Neural crest cell (in vitro differentiated cells): ENCODE data around the gene ZNF683. TPM values are rescaled to one million over a fixed set of nuclear protein-coding genes. Genes with fewer than 3 reads are reported as not detected.

Experiments
- DNase-seq: peaks from one replicate; pipeline ENCODE4 v3.0.0; 2021; ENCODE audit warnings: low read depth, mixed read lengths, low spot score
- H3K27ac Mint-ChIP-seq: one replicate; pipeline ENCODE4 v1.8.0; 2021; ENCODE audit warnings: mild to moderate bottlenecking, mixed read lengths; ENCODE audit not compliant: unreplicated experiment
- H3K27me3 Mint-ChIP-seq: 2 replicates; pipeline ENCODE4 v1.8.0; 2021; ENCODE audit warnings: low read depth, mild to moderate bottlenecking, mixed read lengths
- H3K36me3 Mint-ChIP-seq: 2 replicates; pipeline ENCODE4 v1.8.0; 2021; ENCODE audit warnings: low read depth, mild to moderate bottlenecking, mixed read lengths
- H3K4me1 Mint-ChIP-seq: 2 replicates; pipeline ENCODE4 v1.8.0; 2021; ENCODE audit warnings: mixed read lengths
- H3K4me3 Mint-ChIP-seq: one replicate; pipeline ENCODE4 v1.8.0; 2021; ENCODE audit warnings: mild to moderate bottlenecking, mixed read lengths
- H3K9me3 Mint-ChIP-seq: 2 replicates; pipeline ENCODE4 v1.8.0; 2021; ENCODE audit warnings: mixed read lengths
- CTCF ChIP-seq: fragments of 200-600 bp; sonication (generic); conservative IDR thresholded peaks from 2 replicates; pipeline ENCODE4 v1.5.0; 2021; ENCODE audit warnings: antibody characterized with exemption, mild to moderate bottlenecking
- total RNA-seq: library from RNA; stranded (reverse); gene quantifications from 2 replicates; pipeline ENCODE4 v1.2.1, GENCODE V29; 2021

ZNF683 gene
- total RNA-seq, 1 donor from 2014 or later, result not detected

DNA sequence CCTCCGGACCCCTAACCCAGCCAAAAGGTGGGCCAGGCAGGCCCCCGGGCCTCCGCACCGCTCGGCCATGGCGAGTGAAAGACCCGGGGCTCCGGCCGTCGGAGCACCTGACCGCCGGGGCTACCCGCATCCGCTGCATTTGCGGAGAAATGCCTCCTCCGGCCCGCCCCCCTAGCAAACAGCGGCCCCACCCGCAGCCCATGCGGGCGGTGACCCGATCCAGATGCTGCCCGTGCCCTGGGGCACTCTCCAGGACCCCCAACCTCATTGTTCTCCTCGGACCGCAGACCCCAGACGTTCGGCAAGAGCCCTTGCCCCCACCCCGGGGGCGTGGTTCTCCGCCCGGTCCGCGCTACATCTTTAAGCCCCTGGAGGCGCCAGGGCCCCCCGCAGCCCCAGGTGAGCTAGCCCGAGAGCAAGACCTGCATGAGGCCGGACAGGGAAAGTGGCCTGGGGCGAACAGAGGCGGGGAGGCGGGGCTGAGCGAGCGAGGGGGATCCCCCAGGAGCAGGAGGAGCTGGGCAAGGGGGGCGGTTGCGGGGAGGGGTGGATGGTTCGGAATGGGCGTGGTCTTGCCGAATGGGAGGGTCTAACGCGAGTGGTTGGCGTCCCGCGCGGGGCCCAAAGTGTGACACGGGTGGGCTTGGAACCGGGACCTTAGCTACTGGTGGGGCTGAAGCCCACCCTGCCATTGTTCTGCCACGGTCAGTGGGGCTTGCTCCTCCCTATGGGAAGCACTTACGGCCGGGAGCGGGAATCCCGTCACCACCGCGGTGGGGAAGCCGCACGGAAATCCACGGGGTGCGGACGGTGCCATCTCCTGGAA lies 12.4 kb downstream of the ZNF683 start:
- peak overlapping the region; percentile 68 for H3K4me3 Mint-ChIP-seq
- no peaks in the 10 kb centered on the region for H3K36me3 Mint-ChIP-seq
- TF ChIP-seq CTCF, result peak; percentile 17
- H3K4me1 Mint-ChIP-seq, result peaks cover 44% of the 10 kb centered on the region
- H3K27me3 Mint-ChIP-seq, result peaks cover 40% of the 10 kb centered on the region
- H3K9me3 Mint-ChIP-seq, result no peaks in the 10 kb centered on the region
- H3K27ac Mint-ChIP-seq, result no peak overlapping the region
- DNase-seq, result peak; percentile 39

DNA sequence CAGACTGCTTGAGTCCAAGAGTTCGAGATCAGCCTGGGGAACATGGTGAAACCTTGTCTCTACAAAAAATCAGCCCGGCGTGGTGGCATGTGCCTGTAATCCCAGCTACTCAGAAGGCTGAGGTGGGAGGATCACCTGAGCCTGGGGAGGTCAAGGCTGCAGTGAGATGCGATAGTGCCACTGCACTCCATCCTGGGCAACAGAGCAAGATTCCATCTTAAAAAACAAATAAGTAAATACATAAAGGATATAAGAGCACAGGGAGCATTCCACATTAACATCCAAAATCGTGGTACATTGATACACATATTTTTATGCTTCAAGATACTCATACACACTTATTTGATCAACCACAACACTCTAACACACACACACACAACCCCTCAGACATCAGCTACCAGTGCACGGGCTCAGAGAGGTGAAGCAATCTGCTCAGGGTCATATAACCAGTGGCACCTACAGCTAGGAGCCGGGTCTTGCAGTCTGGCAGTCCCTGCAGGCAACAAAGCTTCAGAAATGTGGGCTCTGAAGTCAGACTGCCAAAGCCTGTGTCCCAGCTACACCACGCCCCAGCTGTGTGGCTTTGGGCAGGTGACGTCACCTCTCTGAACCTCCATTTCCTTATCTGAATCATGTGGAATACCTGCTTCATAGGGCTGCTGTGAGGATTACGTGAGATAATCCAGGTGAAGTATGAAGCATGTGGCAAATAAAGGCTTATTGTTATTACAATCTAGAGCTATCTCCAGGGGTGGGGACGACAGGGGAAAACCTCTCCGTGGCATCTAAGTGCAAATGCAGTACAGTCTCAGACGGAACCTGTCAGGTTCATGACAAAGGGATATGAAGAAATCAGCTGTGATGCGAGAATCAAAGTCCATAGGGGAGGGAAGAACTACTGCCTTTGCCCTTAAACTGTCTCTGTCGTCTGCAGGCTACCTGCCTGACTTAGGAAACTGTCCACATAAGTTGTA lies 13.9 kb downstream of the ZNF683 start:
- peaks cover 38% of the 10 kb centered on the region for H3K27me3 Mint-ChIP-seq
- DNase-seq, result no peak
- H3K9me3 Mint-ChIP-seq, result no peaks in the 10 kb centered on the region
- H3K4me3 Mint-ChIP-seq, result peak overlapping the region; percentile 23
- peak overlapping the region; percentile 10 for H3K27ac Mint-ChIP-seq
- H3K4me1 Mint-ChIP-seq, result peaks cover 41% of the 10 kb centered on the region
- no peak for TF ChIP-seq CTCF
- no peaks in the 10 kb centered on the region for H3K36me3 Mint-ChIP-seq

- DNase-seq, result no peak
- TF ChIP-seq CTCF, result no peak
- Mint-ChIP-seq H3K4me1 (peaks cover 41% of the 10 kb centered on the region), H3K27me3 (peaks cover 36% of the 10 kb centered on the region), H3K27ac (no peak overlapping the region), H3K36me3 (no peaks in the 10 kb centered on the region), H3K4me3 (no peak overlapping the region), H3K9me3 (no peaks in the 10 kb centered on the region)
Measured at GRCh38 chr1:26357121-26357602, 15.4 kb downstream of the ZNF683 start.

GRCh38 chr1:26356106-26356505 lies 16.4 kb downstream of the ZNF683 start:
- Mint-ChIP-seq H3K27ac (peak overlapping the region; percentile 94), H3K36me3 (no peaks in the 10 kb centered on the region), H3K4me1 (peaks cover 48% of the 10 kb centered on the region), H3K4me3 (no peak overlapping the region), H3K27me3 (peaks cover 29% of the 10 kb centered on the region), H3K9me3 (no peaks in the 10 kb centered on the region)
- TF ChIP-seq CTCF, result no peak
- no peak for DNase-seq

DNA sequence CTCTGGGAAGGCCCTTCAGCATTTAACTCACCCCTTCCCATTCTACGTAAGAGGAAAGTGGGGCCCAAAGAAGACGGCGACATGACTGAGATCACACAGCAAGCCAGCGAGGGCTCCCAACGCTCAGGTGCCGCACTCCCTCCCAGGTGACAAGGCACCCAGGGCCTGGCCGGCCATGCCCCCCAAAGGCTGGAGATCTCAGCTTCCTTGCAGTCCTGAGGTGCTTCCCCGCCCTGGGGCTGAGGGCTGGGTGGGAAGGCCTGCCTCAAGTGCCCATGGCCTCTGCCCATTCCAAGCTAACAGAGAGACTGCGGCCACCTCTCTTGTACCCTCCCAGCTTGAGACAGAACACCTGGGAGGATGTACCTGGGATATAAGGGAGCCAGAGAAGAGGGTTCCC lies 17.6 kb downstream of the ZNF683 start:
- H3K36me3 Mint-ChIP-seq, result no peaks in the 10 kb centered on the region
- no peak overlapping the region for H3K4me3 Mint-ChIP-seq
- peaks cover 18% of the 10 kb centered on the region for H3K27me3 Mint-ChIP-seq
- no peaks in the 10 kb centered on the region for H3K9me3 Mint-ChIP-seq
- DNase-seq, result no peak
- TF ChIP-seq CTCF, result no peak
- peaks cover 54% of the 10 kb centered on the region for H3K4me1 Mint-ChIP-seq
- H3K27ac Mint-ChIP-seq, result no peak overlapping the region
